A549 (cell line): ENCODE data around the gene ACER3.
"Not testable (repeated sequence)": the region's sequence is repeated elsewhere in the genome, so short reads cannot be mapped to it uniquely, and the experiment has no call there.

ENCODE experiments used
- CTCF ChIP-seq: fragments of >200 bp; sonication (Bioruptor Twin); formaldehyde crosslinking; IDR thresholded peaks from 3 replicates; pipeline ENCODE4 v1.5.1; 2016
- HEYL ChIP-seq: fragments of 250-450 bp; sonication (Bioruptor Pico); IDR thresholded peaks from 2 replicates; pipeline ENCODE4 v1.8.0; 2021; ENCODE audit warnings: mild to moderate bottlenecking, moderate library complexity
- MAX ChIP-seq: IDR thresholded peaks from 2 replicates; pipeline ENCODE4 v1.6.1; 2012
- MYC ChIP-seq: IDR thresholded peaks from 2 replicates; pipeline ENCODE4 v1.6.1; 2012; ENCODE audit warnings: mild to moderate bottlenecking, inconsistent platforms, low read length, improper control_type of control experiment, borderline replicate concordance
- NPAS2 ChIP-seq: fragments of 250-450 bp; sonication (Bioruptor Pico); IDR thresholded peaks from 2 replicates; pipeline ENCODE4 v1.8.0; 2022; ENCODE audit warnings: mild to moderate bottlenecking, moderate library complexity, borderline replicate concordance
- POLR2A ChIP-seq: IDR thresholded peaks from 2 replicates; pipeline ENCODE4 v1.6.1; 2012; ENCODE audit warnings: mild to moderate bottlenecking, low read length

- TF ChIP-seq CTCF; NPAS2 (CRISPR knock-in tag); MYC; HEYL; POLR2A; MAX: not testable (repeated sequence)
Observed at GRCh38 chr11:76901622-76902021, 40.9 kb downstream of the ACER3 start.
